Subcutaneous abdominal adipose tissue (tissue), 5 donors: Measurements from ENCODE around the gene BBS4.

Experiments used
- H3K27ac ChIP-seq: one replicate; pipeline ENCODE4 v1.7.0; 2013; ENCODE audit warnings: low read depth, mild to moderate bottlenecking, inconsistent platforms, low read length, moderate library complexity
- H3K27me3 ChIP-seq, 5 donors: one replicate each; pipeline ENCODE4 v1.7.0; 2013; ENCODE audit warnings: low read length in 5 of 5, inconsistent platforms in 1 of 5; ENCODE audit not compliant: control insufficient read depth in 5 of 5, insufficient read depth in 4 of 5
- H3K36me3 ChIP-seq, 5 donors: one replicate each; pipeline ENCODE4 v1.7.0; 2013; ENCODE audit warnings: low read length in 5 of 5; ENCODE audit not compliant: control insufficient read depth in 5 of 5, insufficient read depth in 5 of 5
- H3K4me1 ChIP-seq, 5 donors: one replicate each; pipeline ENCODE4 v1.7.0; 2013; ENCODE audit warnings: low read length in 5 of 5, mild to moderate bottlenecking in 3 of 5, moderate library complexity in 1 of 5; ENCODE audit not compliant: control insufficient read depth in 5 of 5, insufficient read depth in 5 of 5
- H3K4me3 ChIP-seq, 5 donors: one replicate each; pipeline ENCODE4 v1.7.0; 2013; ENCODE audit warnings: low read length in 5 of 5, low read depth in 1 of 5
- H3K9ac ChIP-seq, 5 donors: one replicate each; pipeline ENCODE4 v1.7.0; 2013; ENCODE audit warnings: low read length in 5 of 5, mild to moderate bottlenecking in 4 of 5, moderate library complexity in 3 of 5
- H3K9me3 ChIP-seq, 5 donors: one replicate each; pipeline ENCODE4 v1.7.0; 2013; ENCODE audit warnings: low read length in 5 of 5; ENCODE audit not compliant: control insufficient read depth in 5 of 5
- donor health status: healthy.
- donor health status: healthy.
- donor health status: healthy.
- donor health status: healthy.
- donor health status: healthy.

The BBS4 gene

DNA sequence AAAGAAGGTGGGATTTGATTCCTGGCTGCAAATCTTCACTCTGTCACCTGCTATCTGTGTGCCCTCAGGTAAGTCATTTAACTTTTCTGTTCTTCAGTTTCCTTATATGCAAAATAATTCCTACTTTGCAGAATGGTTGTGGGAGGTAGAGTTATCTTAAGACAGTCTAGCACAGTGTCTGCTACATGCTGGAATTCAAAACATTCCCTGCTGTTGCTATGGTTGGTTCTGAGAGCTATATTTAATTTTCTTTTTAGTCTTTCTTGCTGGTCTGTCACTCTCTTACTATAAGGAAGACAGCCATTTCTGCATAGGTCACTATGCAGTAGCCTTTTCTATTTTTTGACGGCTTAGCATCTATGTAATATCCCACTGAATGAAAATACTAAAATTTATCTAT is 101.5 kb downstream of the BBS4 start:
- no peaks in the 10 kb centered on the region for H3K9me3 ChIP-seq
- no peaks in the 10 kb centered on the region for H3K27me3 ChIP-seq
- H3K9ac ChIP-seq = no peak overlapping the region
- H3K4me3 ChIP-seq = no peak overlapping the region
- no peaks in the 10 kb centered on the region for H3K36me3 ChIP-seq
- H3K4me1 ChIP-seq = peaks cover 6 to 22% (median 12%) of the 10 kb centered on the region in 5 donors
- H3K27ac ChIP-seq = no peak overlapping the region
